Measurements from ENCODE around the gene SEMA6A.

- no peak for TF ChIP-seq POLR2A (IDR thresholded peaks at IDR 0.05)
- TF ChIP-seq CTCF (IDR thresholded peaks at IDR 0.05): no peak
These were observed 158.6 kb downstream of the SEMA6A start for GRCh38 chr5:116415989-116416388.

All from right lobe of liver (tissue), 4 donors.